ENCODE measurements around the gene ADTRP. TPM values are rescaled to one million over a fixed set of nuclear protein-coding genes. Genes with fewer than 3 reads are reported as not detected.

Gene ADTRP
- total and polyA plus RNA-seq, 10 of the 15 experiments (the other 5 are each of a cell fraction or from before 2014, with no cell fraction given), result 0.10 to 2.6 (median 2.1) TPM

DNA sequence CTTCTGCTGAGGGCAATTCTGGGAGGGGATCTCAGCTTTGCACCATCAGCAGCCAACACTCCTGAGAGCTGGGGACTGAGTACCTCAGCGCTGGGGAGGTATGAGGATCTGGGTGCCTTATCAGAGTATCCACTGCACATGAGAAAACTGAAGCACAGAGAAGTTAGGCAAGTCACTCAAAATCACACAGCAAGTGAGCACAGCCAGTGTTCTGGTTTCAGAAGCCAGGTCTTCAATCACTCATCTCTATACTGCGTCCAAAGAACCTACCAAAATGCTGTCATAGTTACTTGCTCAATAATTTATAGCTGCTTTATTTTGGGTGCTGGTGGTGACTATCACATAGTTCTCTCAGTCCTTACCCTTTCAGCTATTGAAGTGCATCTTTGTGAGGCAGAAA, 5.0 kb downstream of the ADTRP start:
- Histone ChIP-seq H3K4me2 (ENCODE audit: control insufficient read depth, insufficient read depth) (no peak overlapping the region), H3K27ac (ENCODE audit: control insufficient read depth, insufficient read depth) (no peak overlapping the region), H3K79me2 (ENCODE audit: control insufficient read depth, insufficient read depth, low read length) (no peaks in the 10 kb centered on the region), H3K9ac (ENCODE audit: control insufficient read depth, insufficient read depth, low read length) (no peak overlapping the region), H3K9me3 (replicated peaks; ENCODE audit: control insufficient read depth, insufficient read depth, low read length) (no peaks in the 10 kb centered on the region), H3K4me1 (ENCODE audit: control insufficient read depth, insufficient read depth, low read length) (peaks cover 11% of the 10 kb centered on the region), H4K20me1 (ENCODE audit: control insufficient read depth, insufficient read depth) (no peaks in the 10 kb centered on the region), H3K4me3 (no peak overlapping the region), H3K36me3 (ENCODE audit: control insufficient read depth in 2 of 2, insufficient read depth in 2 of 2, low read length in 1 of 2) (no peaks in the 10 kb centered on the region), H3K27me3 (replicated peaks in 1 of 2; ENCODE audit: control insufficient read depth in 2 of 2, insufficient read depth in 2 of 2, low read length in 1 of 2) (no peaks in the 10 kb centered on the region), H2AFZ (ENCODE audit: control insufficient read depth, low read depth, low read length) (no peak overlapping the region)
- ChIA-PET RAD21 (ENCODE audit: unreplicated experiment) (interaction anchor here (0.9 to 1.4 kb wide), 2 partner anchors 12 to 41 kb away, joined by 3 to 4 read pairs; no protein-coding TSS in a partner anchor), CTCF (interaction anchor here (1.9 kb wide), 1 partner anchor 9 kb away, joined by 7 read pairs; no protein-coding TSS in a partner anchor), POLR2A (interaction anchor here (1.0 kb wide), 2 partner anchors 8 to 51 kb away, joined by 3 read pairs; no protein-coding TSS in a partner anchor), SMC1A (ENCODE audit: uncharacterized antibody, unreplicated experiment) (interaction anchor here (0.6 to 1.4 kb wide), 4 partner anchors 11 to 1052 kb away, joined by 3 read pairs; no protein-coding TSS in a partner anchor)
- no peak for DNase-seq (ENCODE audit: low read depth, low spot score)
- intact Hi-C loops (cut with micrococcal nuclease; ENCODE audit: unreplicated experiment), result no loop called here
- no peak for ATAC-seq
- BruUV-seq (replicated peaks), result no TSS peak
- FAIRE-seq, result no peak
- in situ Hi-C loops (cut with MboI), result no loop called here
- TF ChIP-seq RFX5 (IDR thresholded peaks at IDR 0.05; ENCODE audit: low read depth, low read length), result no peak
- no peak for TF ChIP-seq KDM1A (IDR thresholded peaks at IDR 0.05; ENCODE audit: borderline replicate concordance)
- TF ChIP-seq TCF3 (IDR thresholded peaks at IDR 0.05; ENCODE audit: borderline replicate concordance, insufficient read depth, low read depth, low read length), result no peak
- TF ChIP-seq CBX3 (IDR thresholded peaks at IDR 0.05; ENCODE audit: borderline replicate concordance, low read depth), result no peak
- TF ChIP-seq, protein P1, sequence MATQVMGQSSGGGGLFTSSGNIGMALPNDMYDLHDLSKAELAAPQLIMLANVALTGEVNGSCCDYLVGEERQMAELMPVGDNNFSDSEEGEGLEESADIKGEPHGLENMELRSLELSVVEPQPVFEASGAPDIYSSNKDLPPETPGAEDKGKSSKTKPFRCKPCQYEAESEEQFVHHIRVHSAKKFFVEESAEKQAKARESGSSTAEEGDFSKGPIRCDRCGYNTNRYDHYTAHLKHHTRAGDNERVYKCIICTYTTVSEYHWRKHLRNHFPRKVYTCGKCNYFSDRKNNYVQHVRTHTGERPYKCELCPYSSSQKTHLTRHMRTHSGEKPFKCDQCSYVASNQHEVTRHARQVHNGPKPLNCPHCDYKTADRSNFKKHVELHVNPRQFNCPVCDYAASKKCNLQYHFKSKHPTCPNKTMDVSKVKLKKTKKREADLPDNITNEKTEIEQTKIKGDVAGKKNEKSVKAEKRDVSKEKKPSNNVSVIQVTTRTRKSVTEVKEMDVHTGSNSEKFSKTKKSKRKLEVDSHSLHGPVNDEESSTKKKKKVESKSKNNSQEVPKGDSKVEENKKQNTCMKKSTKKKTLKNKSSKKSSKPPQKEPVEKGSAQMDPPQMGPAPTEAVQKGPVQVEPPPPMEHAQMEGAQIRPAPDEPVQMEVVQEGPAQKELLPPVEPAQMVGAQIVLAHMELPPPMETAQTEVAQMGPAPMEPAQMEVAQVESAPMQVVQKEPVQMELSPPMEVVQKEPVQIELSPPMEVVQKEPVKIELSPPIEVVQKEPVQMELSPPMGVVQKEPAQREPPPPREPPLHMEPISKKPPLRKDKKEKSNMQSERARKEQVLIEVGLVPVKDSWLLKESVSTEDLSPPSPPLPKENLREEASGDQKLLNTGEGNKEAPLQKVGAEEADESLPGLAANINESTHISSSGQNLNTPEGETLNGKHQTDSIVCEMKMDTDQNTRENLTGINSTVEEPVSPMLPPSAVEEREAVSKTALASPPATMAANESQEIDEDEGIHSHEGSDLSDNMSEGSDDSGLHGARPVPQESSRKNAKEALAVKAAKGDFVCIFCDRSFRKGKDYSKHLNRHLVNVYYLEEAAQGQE (IDR thresholded peaks at IDR 0.05; ENCODE audit: low read depth, low read length), result no peak
- TF ChIP-seq MXI1 (IDR thresholded peaks at IDR 0.05; ENCODE audit: low read depth, low read length), result no peak
- no peak for TF ChIP-seq FOXM1 (IDR thresholded peaks at IDR 0.05; ENCODE audit: low read depth, low read length)
- 97% methylated on average over 2 of the region's 2 CpGs for WGBS (ENCODE audit: insufficient coverage, insufficient replicate concordance, low lambda C conversion rate, missing lambda C conversion rate)
